IMR-90 (cell line): ENCODE data around the gene EGFL8. TPM values are rescaled to one million over a fixed set of nuclear protein-coding genes. Genes with fewer than 3 reads are reported as not detected.
A peak's percentile ranks its signal among the peaks of the same experiment; 100 is the strongest.

ENCODE experiments used
- ATAC-seq: fragments of 200-7000 bp; cut with Tn5 transposase; 2 replicates; pipeline ENCODE4 v1.9.1; 2020; ENCODE audit warnings: low read depth, mild to moderate bottlenecking, moderate library complexity
- BruUV-seq: library from RNA; stranded (reverse); fragments of 400-500 nt; replicated peaks from 2 replicates; lab custom pipeline; 2021; lab: Mats Ljungman, UMichigan
- CTCF ChIA-PET: fragments of 300-600 bp; formaldehyde crosslinking; extraction: SDS; loops from one replicate; lab custom pipeline; 2021; ENCODE audit warnings: antibody characterized with exemption; lab: Yijun Ruan, JAX
- POLR2A ChIA-PET: fragments of 300-600 bp; sonication (Branson Sonifier 250); formaldehyde crosslinking; loops from one replicate; lab custom pipeline; 2022; ENCODE audit warnings: antibody characterized with exemption; ENCODE audit not compliant: unreplicated experiment; lab: Charles Lee
- DNase-seq: peaks from one replicate; pipeline ENCODE4 v3.0.0; 2013
- H2AFZ ChIP-seq: replicated peaks from 2 replicates; pipeline ENCODE3; 2013; ENCODE audit warnings: low read length, mild to moderate bottlenecking; ENCODE audit not compliant: poor library complexity
- H2AK5ac ChIP-seq: 2 replicates; pipeline ENCODE4 v1.6.1; 2013; ENCODE audit warnings: low read depth, low read length, inconsistent platforms
- H2AK9ac ChIP-seq: replicated peaks from 2 replicates; pipeline ENCODE3; 2013; ENCODE audit warnings: mild to moderate bottlenecking, low read depth, low read length, moderate library complexity; ENCODE audit not compliant: poor library complexity
- H2BK120ac ChIP-seq: 2 replicates; pipeline ENCODE4 v1.6.1; 2013; ENCODE audit warnings: low read depth, low read length, inconsistent platforms
- H2BK15ac ChIP-seq: 3 replicates; pipeline ENCODE4 v1.6.1; 2013; ENCODE audit warnings: low read depth, low read length, inconsistent platforms
- H2BK20ac ChIP-seq: 2 replicates; pipeline ENCODE4 v1.6.1; 2013; ENCODE audit warnings: low read depth, mild to moderate bottlenecking, inconsistent platforms, low read length, moderate library complexity
- H2BK5ac ChIP-seq: 2 replicates; pipeline ENCODE4 v1.6.1; 2013; ENCODE audit warnings: mild to moderate bottlenecking, low read depth, low read length, inconsistent platforms; ENCODE audit not compliant: poor library complexity, severe bottlenecking
- H3K14ac ChIP-seq: replicated peaks from 2 replicates; pipeline ENCODE4 v1.6.1; 2013; ENCODE audit warnings: low read depth, low read length, inconsistent platforms
- H3K18ac ChIP-seq: 2 replicates; pipeline ENCODE4 v1.6.1; 2013; ENCODE audit warnings: low read depth, low read length, control low read depth
- H3K23ac ChIP-seq: 2 replicates; pipeline ENCODE4 v1.6.1; 2013; ENCODE audit warnings: low read depth, low read length, inconsistent platforms
- H3K27ac ChIP-seq: 2 replicates; pipeline ENCODE4 v1.5.1; 2013; ENCODE audit warnings: mild to moderate bottlenecking, control low read depth, low read length; ENCODE audit not compliant: insufficient read depth
- H3K27me3 ChIP-seq: 2 replicates; pipeline ENCODE4 v1.6.1; 2013; ENCODE audit warnings: low read length; ENCODE audit not compliant: control insufficient read depth, insufficient read depth
- H3K36me3 ChIP-seq: 2 replicates; pipeline ENCODE4 v1.6.1; 2013; ENCODE audit warnings: low read length, mixed read lengths; ENCODE audit not compliant: control insufficient read depth, insufficient read depth
- H3K4ac ChIP-seq: 2 replicates; pipeline ENCODE4 v1.6.1; 2013; ENCODE audit warnings: low read depth, low read length, inconsistent platforms
- H3K4me1 ChIP-seq: 2 replicates; pipeline ENCODE4 v1.6.1; 2013; ENCODE audit warnings: low read length, mixed read lengths; ENCODE audit not compliant: control insufficient read depth, insufficient read depth
- H3K4me2 ChIP-seq: 2 replicates; pipeline ENCODE4 v1.6.1; 2013; ENCODE audit warnings: low read depth, mild to moderate bottlenecking, control low read depth, low read length, moderate library complexity
- H3K4me3 ChIP-seq: 2 replicates; pipeline ENCODE4 v1.5.1; 2013; ENCODE audit warnings: low read depth, mild to moderate bottlenecking, control low read depth, low read length, moderate library complexity; ENCODE audit not compliant: insufficient read depth
- H3K56ac ChIP-seq: 2 replicates; pipeline ENCODE4 v1.6.1; 2013; ENCODE audit warnings: low read length, inconsistent platforms; ENCODE audit not compliant: insufficient read depth; ENCODE audit errors: extremely low read depth
- H3K79me1 ChIP-seq, 2 experiments: 2 replicates each; pipeline ENCODE4 v1.6.1; 2013; ENCODE audit warnings: low read length in 2 of 2, inconsistent platforms in 1 of 2, low read depth in 1 of 2
- H3K9ac ChIP-seq: 2 replicates; pipeline ENCODE4 v1.6.1; 2013; ENCODE audit warnings: low read depth, low read length, control low read depth
- H3K9me1 ChIP-seq: 2 replicates; pipeline ENCODE4 v1.6.1; 2013; ENCODE audit warnings: low read length, inconsistent platforms; ENCODE audit not compliant: insufficient read depth
- H3K9me3 ChIP-seq: 2 replicates; pipeline ENCODE4 v1.6.1; 2013; ENCODE audit warnings: low read length; ENCODE audit not compliant: control insufficient read depth, insufficient read depth
- H4K20me1 ChIP-seq: 2 replicates; pipeline ENCODE4 v1.6.1; 2013; ENCODE audit warnings: low read length, inconsistent platforms; ENCODE audit not compliant: insufficient read depth
- H4K5ac ChIP-seq: 2 replicates; pipeline ENCODE4 v1.6.1; 2013; ENCODE audit warnings: mild to moderate bottlenecking, low read depth, low read length, control low read depth
- H4K8ac ChIP-seq, 2 experiments: 2 replicates each; pipeline ENCODE4 v1.6.1; 2013; ENCODE audit warnings: low read depth in 2 of 2, low read length in 2 of 2, control low read depth in 1 of 2, inconsistent platforms in 1 of 2
- H4K91ac ChIP-seq: 2 replicates; pipeline ENCODE4 v1.6.1; 2013; ENCODE audit warnings: low read depth, low read length, inconsistent platforms; ENCODE audit not compliant: insufficient read depth
- MAFK ChIP-seq: IDR thresholded peaks from 2 replicates; pipeline ENCODE4 v1.6.1; 2012; ENCODE audit warnings: low read depth, low read length, improper control_type of control experiment
- MXI1 ChIP-seq: IDR thresholded peaks from 2 replicates; pipeline ENCODE4 v1.6.1; 2012; ENCODE audit warnings: low read depth, mild to moderate bottlenecking, low read length, moderate library complexity, borderline replicate concordance
- POLR2A ChIP-seq: IDR thresholded peaks from 2 replicates; pipeline ENCODE4 v1.6.1; 2012; ENCODE audit warnings: mild to moderate bottlenecking, low read depth, low read length
- RFX5 ChIP-seq: IDR thresholded peaks from 2 replicates; pipeline ENCODE4 v1.8.0; 2012; ENCODE audit warnings: low read depth, mild to moderate bottlenecking, low read length, moderate library complexity
- SMC3 ChIP-seq: fragments of 150-350 bp; IDR thresholded peaks from 2 replicates; pipeline ENCODE4 v1.6.1; 2016; ENCODE audit warnings: low read depth, mild to moderate bottlenecking, antibody characterized with exemption, low read length, moderate library complexity
- WGBS, 2 experiments: methylation state at CpG; one replicate each; pipeline versions ENCODE4 v1.1.5 to v1.1.7; 2013; ENCODE audit warnings: missing lambda C conversion rate in 2 of 2; ENCODE audit not compliant: insufficient read length in 1 of 2; ENCODE audit errors: extremely low coverage in 2 of 2; 5-methylcytosine and 5-hydroxymethylcytosine counted together
- dilution Hi-C: fragments of 300-500 bp; cut with HindIII; formaldehyde crosslinking; loops from one replicate; pipeline ENCODE4 v1.14.3; 2018; ENCODE audit warnings: low sequenced_read_pairs; ENCODE audit not compliant: unreplicated experiment
- in situ Hi-C: fragments of 300-500 bp; cut with MboI; formaldehyde crosslinking; loops from 3 replicates; pipeline ENCODE4 v1.14.3; 2019; ENCODE audit warnings: low sequenced_read_pairs, inconsistent platforms, mixed read lengths
- intact Hi-C: fragments of 100-400 bp; cut with micrococcal nuclease; formaldehyde crosslinking; loops from 2 replicates; pipeline ENCODE4 v1.10.0; 2022
- polyA plus RNA-seq, 3 experiments: library from polyadenylated mRNA; depleted of rRNA; stranded (reverse); fragments of >200 nt; gene quantifications; 2 replicates each; pipeline ENCODE4 v1.2.3, GENCODE V29; 2012; ENCODE audit warnings: low replicate concordance in 1 of 3
- total RNA-seq: library from RNA; depleted of rRNA; stranded (reverse); fragments of >200 nt; gene quantifications from 2 replicates; pipeline ENCODE4 v1.2.3, GENCODE V29; 2012

Gene EGFL8
- total and polyA plus RNA-seq, 2 of the 4 experiments (the other 2 are of a cell fraction): 0.18 to 4.7 TPM

DNA sequence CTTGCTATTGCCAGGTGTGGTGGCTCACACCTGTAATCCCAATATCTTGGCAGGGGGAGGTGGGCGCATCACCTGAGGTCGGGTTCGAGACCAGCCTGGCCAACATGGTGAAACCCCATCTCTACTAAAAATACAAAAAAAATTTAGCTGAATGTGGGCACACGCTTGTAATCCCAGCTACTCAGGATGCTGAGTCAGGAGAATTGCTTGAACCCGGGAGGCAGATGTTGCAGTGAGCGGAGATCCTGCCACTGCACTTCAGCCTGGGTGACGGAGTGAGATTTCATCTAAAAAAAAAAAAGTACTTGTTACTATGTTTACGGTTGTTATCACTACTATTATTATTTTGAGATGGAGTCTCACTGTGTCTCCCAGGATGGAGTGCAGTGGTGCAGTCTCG is 7.5 kb upstream of the EGFL8 start:
- CTCF ChIA-PET: no interaction called here
- peaks cover 6 to 34% of the 10 kb centered on the region in 2 experiments for H3K79me1 ChIP-seq

More for the DNA sequence above, 7.5 kb upstream of the EGFL8 start:
- no peak overlapping the region for H3K4ac ChIP-seq
- H3K4me2 ChIP-seq: no peak overlapping the region
- no peak overlapping the region for H2AK5ac ChIP-seq
- H3K27ac ChIP-seq: no peak overlapping the region
- H2BK15ac ChIP-seq: no peak overlapping the region
- no peaks in the 10 kb centered on the region for H4K20me1 ChIP-seq
- peaks cover 21% of the 10 kb centered on the region for H3K4me1 ChIP-seq
- no peak for DNase-seq
- H2AFZ ChIP-seq: no peak overlapping the region
- no peaks in the 10 kb centered on the region for H3K27me3 ChIP-seq
- H2BK5ac ChIP-seq: no peak overlapping the region
- H4K91ac ChIP-seq: no peak overlapping the region
- intact Hi-C loops: loop anchor here (10.0 kb wide), 1 partner anchor 112 kb away; no protein-coding TSS in a partner anchor
- no peak overlapping the region for H3K18ac ChIP-seq
- BruUV-seq: no TSS peak
- no peak overlapping the region for H3K23ac ChIP-seq
- POLR2A ChIA-PET: interaction anchor here (0.7 kb wide), 1 partner anchor 29 kb away, joined by 3 read pairs; the partner anchor contains the start of gene ATF6B
- H3K9me3 ChIP-seq: no peaks in the 10 kb centered on the region
- H4K8ac ChIP-seq: no peak overlapping the region
- dilution Hi-C loops: no loop called here
- no peak overlapping the region for H3K14ac ChIP-seq
- no peak overlapping the region for H3K4me3 ChIP-seq
- WGBS, 2 experiments: no CpG with 5 or more reads among the region's 9 CpGs
- no peak for ATAC-seq
- H2AK9ac ChIP-seq: no peak overlapping the region
- TF ChIP-seq MAFK: peak; percentile 69
- TF ChIP-seq POLR2A: no peak
- no peak for TF ChIP-seq MXI1
- TF ChIP-seq RFX5: no peak
- no peak for TF ChIP-seq SMC3
- peaks cover 16% of the 10 kb centered on the region for H3K36me3 ChIP-seq
- no peak overlapping the region for H3K56ac ChIP-seq
- H3K9ac ChIP-seq: no peak overlapping the region
- H4K5ac ChIP-seq: no peak overlapping the region
- H2BK20ac ChIP-seq: no peak overlapping the region
- in situ Hi-C loops: loop anchor here (5.0 kb wide), 1 partner anchor 40 kb away; no protein-coding TSS in a partner anchor
- no peaks in the 10 kb centered on the region for H3K9me1 ChIP-seq
- no peak overlapping the region for H2BK120ac ChIP-seq
